ENCODE data around the gene SYT6.

DNA sequence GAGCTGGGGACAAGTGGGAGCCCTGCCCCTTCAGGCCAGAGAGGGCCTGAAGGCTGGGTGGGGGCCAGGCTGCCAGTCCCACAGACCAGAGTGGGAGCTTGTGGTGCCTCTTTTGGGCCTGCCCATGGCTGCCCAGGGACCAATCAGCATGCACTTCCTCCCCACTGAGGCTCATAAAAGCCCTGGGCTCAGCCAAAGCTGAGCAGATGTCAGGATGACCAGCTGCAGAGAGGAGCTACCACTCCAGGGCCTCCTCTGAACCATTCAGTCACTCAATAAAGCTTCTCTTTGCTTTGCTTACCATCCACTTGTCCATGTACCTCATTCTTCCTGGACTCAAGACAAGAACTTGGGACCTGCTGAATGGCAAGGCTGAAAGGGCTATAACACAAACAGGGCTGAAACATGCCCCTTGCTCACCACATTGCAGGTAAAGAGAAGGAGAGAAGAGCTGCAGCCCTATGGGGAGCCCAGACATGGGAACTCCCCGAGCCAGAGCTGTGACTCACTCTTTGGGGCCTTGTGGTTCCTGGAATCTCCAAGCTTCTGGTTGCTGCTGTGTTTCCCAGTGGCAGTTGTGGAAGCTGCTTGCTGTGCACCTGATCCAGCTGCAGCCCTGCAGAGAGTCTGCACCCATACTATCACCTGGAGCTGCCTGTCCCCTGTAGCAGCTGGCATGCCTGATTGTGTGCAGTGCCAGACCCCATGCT, 92.4 kb downstream of the SYT6 start:
- TF ChIP-seq, protein P1, sequence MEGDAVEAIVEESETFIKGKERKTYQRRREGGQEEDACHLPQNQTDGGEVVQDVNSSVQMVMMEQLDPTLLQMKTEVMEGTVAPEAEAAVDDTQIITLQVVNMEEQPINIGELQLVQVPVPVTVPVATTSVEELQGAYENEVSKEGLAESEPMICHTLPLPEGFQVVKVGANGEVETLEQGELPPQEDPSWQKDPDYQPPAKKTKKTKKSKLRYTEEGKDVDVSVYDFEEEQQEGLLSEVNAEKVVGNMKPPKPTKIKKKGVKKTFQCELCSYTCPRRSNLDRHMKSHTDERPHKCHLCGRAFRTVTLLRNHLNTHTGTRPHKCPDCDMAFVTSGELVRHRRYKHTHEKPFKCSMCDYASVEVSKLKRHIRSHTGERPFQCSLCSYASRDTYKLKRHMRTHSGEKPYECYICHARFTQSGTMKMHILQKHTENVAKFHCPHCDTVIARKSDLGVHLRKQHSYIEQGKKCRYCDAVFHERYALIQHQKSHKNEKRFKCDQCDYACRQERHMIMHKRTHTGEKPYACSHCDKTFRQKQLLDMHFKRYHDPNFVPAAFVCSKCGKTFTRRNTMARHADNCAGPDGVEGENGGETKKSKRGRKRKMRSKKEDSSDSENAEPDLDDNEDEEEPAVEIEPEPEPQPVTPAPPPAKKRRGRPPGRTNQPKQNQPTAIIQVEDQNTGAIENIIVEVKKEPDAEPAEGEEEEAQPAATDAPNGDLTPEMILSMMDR (IDR thresholded peaks at IDR 0.05; ENCODE audit: low read length), result no peak
- TF ChIP-seq EZH2phosphoT487 (IDR thresholded peaks at IDR 0.05; ENCODE audit: low read length), result no peak

All from MM.1S (cell line).